ENCODE data around the gene HAO2.

The HAO2 gene

DNA sequence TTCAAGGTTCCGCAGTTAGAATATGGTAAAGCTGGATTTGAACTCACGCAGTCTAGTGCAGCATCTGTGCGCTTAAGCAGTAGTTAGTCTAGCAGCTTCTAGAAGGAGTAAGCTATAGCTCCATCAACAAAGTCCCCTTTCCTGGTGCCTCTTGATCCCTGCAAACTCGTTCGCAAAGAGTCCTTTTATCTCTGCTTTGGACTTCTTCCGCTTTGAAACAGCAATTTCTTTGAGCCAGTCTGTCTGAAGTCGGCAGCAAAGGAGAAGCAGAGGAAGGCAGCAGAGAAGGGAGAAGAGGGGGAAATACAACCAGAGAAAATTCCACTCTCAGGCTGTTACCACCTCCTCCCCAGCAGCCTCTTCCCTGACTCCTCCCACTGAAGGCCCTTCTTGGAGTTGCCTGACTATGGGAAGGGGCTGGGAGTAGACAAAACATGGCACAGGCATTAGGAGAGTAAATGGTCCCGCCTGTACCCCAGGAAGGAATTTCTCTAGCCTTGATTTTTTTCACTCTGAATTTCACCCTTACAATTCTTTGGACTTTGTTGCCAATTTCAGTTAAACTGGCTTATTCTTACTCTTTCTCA, 72.2 kb downstream of the HAO2 start:
- DNase-seq (ENCODE audit: low read depth): no peak

DNA sequence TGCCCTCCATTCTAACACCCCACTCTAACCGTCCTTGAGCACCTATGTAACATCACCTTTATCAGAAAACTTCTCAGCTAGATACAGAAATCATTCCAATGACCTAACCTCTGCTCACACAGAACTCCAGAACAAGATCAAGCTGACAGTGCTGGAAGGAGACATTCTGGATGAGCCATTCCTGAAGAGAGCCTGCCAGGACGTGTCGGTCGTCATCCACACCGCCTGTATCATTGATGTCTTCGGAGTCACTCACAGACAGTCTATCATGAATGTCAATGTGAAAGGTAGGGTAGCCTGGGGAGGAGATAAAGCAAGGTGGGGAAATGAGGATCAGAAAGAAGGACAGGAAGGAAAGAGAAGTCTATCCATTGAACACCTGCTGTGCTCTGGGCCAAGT, 74.2 kb downstream of the HAO2 start:
- DNase-seq (ENCODE audit: low read depth): no peak

Measured in stimulated activated CD4-positive, alpha-beta T cell treated with anti-CD3 and anti-CD28 coated beads, Interleukin-2, amount 100 ng/mL, for 4 hours (primary cell).